Measurements from ENCODE around the gene PGLYRP3. TPM values are rescaled to one million over a fixed set of nuclear protein-coding genes. Genes with fewer than 3 reads are reported as not detected.
"Not testable (repeated sequence)": the region's sequence is repeated elsewhere in the genome, so short reads cannot be mapped to it uniquely, and the experiment has no call there.

PGLYRP3 gene
- total RNA-seq, 2 experiments from 2014 or later, result not detected

GRCh38 chr1:153355445-153356071 is 42.8 kb upstream of the PGLYRP3 start:
- H3K36me3 Mint-ChIP-seq (ENCODE audit: low read depth), result no peaks in the 10 kb centered on the region
- ChIA-PET POLR2A (no interaction called here), CTCF (interaction anchor here (0.6 to 1.6 kb wide), 6 partner anchors 9 to 156 kb away, joined by 3 to 9 read pairs (median 4); no protein-coding TSS in a partner anchor)
- no peaks in the 10 kb centered on the region for H3K9me3 Mint-ChIP-seq
- no peak overlapping the region for H3K27ac Mint-ChIP-seq
- DNase-seq, result peak; percentile 59
- H3K27me3 Mint-ChIP-seq, result peaks cover 12% of the 10 kb centered on the region
- H3K4me3 Mint-ChIP-seq, result no peak overlapping the region
- peaks cover 19% of the 10 kb centered on the region for H3K4me1 Mint-ChIP-seq

GRCh38 chr1:153354515-153355193 is 41.9 kb upstream of the PGLYRP3 start:
- ChIA-PET POLR2A (no interaction called here), CTCF (interaction anchor here (0.9 to 1.6 kb wide), 3 partner anchors 8 to 141 kb away, joined by 3 to 9 read pairs (median 4); no protein-coding TSS in a partner anchor)

GRCh38 chr1:153353226-153353947 is 40.6 kb upstream of the PGLYRP3 start:
- Mint-ChIP-seq H3K36me3 (ENCODE audit: low read depth) (no peaks in the 10 kb centered on the region), H3K9me3 (no peaks in the 10 kb centered on the region), H3K27ac (no peak overlapping the region), H3K4me1 (peaks cover 19% of the 10 kb centered on the region), H3K27me3 (peaks cover 16% of the 10 kb centered on the region), H3K4me3 (no peak overlapping the region)
- CTCF ChIA-PET, result interaction anchor here (1.2 to 2.1 kb wide), 4 partner anchors 51 to 143 kb away, joined by 3 to 6 read pairs (median 4); no protein-coding TSS in a partner anchor
- no peak for DNase-seq
- POLR2A ChIA-PET, result no interaction called here

More at GRCh38 chr1:153354515-153355193, 41.9 kb upstream of the PGLYRP3 start:
- H3K9me3 Mint-ChIP-seq, result no peaks in the 10 kb centered on the region
- peaks cover 19% of the 10 kb centered on the region for H3K4me1 Mint-ChIP-seq
- no peak for DNase-seq
- H3K36me3 Mint-ChIP-seq (ENCODE audit: low read depth), result no peaks in the 10 kb centered on the region
- peaks cover 12% of the 10 kb centered on the region for H3K27me3 Mint-ChIP-seq
- no peak overlapping the region for H3K4me3 Mint-ChIP-seq
- no peak overlapping the region for H3K27ac Mint-ChIP-seq

DNA sequence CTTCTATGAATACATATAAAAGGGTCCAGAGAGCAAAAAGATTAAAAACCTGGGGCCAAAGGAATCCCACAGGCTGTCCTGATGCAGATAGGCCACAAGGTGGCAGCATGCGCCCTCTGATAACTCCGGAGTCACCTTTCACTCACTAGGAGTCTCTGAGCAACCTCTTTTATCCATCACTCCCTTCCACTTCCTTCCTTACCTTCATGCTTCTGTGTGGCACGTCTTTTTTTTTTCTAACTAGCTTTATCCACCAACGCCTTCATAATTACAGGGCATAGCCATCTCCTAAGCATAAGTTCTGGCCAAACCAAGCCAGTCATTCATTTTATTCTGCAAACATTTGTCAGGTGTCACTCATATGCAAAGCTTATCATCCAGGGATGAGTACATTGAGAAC is 39.8 kb upstream of the PGLYRP3 start:
- peaks cover 19% of the 10 kb centered on the region for H3K27me3 Mint-ChIP-seq
- no peaks in the 10 kb centered on the region for H3K9me3 Mint-ChIP-seq
- ChIA-PET CTCF (interaction anchor here (0.5 to 2.1 kb wide), 6 partner anchors 35 to 1766 kb away, joined by 3 to 6 read pairs (median 3); no protein-coding TSS in a partner anchor), POLR2A (interaction anchor here (0.6 kb wide), 1 partner anchor 183 kb away, joined by 8 read pairs; the partner anchor contains the start of gene S100A6)
- peak; percentile 78 for DNase-seq
- no peaks in the 10 kb centered on the region for H3K36me3 Mint-ChIP-seq (ENCODE audit: low read depth)
- peaks cover 11% of the 10 kb centered on the region for H3K4me1 Mint-ChIP-seq
- no peak overlapping the region for H3K27ac Mint-ChIP-seq
- H3K4me3 Mint-ChIP-seq, result no peak overlapping the region

- CTCF ChIA-PET, result no interaction called here
- Mint-ChIP-seq H3K4me3 (no peak overlapping the region), H3K4me1 (peaks cover 13% of the 10 kb centered on the region), H3K9me3 (no peaks in the 10 kb centered on the region), H3K36me3 (ENCODE audit: low read depth) (no peaks in the 10 kb centered on the region), H3K27me3 (peaks cover 26% of the 10 kb centered on the region), H3K27ac (no peak overlapping the region)
- DNase-seq, result no peak
- POLR2A ChIA-PET, result no interaction called here
Measured at GRCh38 chr1:153350321-153350957, 37.7 kb upstream of the PGLYRP3 start.

- ChIA-PET CTCF (interaction anchor here (1.3 kb wide), 1 partner anchor 13 kb away, joined by 4 read pairs; no protein-coding TSS in a partner anchor), POLR2A (no interaction called here)
- Mint-ChIP-seq H3K27ac (no peak overlapping the region), H3K27me3 (peaks cover 26% of the 10 kb centered on the region), H3K9me3 (no peaks in the 10 kb centered on the region), H3K36me3 (ENCODE audit: low read depth) (no peaks in the 10 kb centered on the region), H3K4me3 (no peak overlapping the region), H3K4me1 (peaks cover 21% of the 10 kb centered on the region)
- no peak for DNase-seq
Measured at GRCh38 chr1:153349363-153350320, 36.9 kb upstream of the PGLYRP3 start.

- no peak within 1 kb of the TSS for H3K4me3 Mint-ChIP-seq
- H3K27me3 Mint-ChIP-seq, result peaks cover 26% of the 10 kb centered on the region
- no peaks in the 10 kb centered on the region for H3K9me3 Mint-ChIP-seq
- peaks cover 29% of the 10 kb centered on the region for H3K4me1 Mint-ChIP-seq
- ChIA-PET CTCF (interaction anchor here (1.3 kb wide), 1 partner anchor 13 kb away, joined by 4 read pairs; no protein-coding TSS in a partner anchor), POLR2A (no interaction called here)
- peak; percentile 1 for DNase-seq
- no peak within 1 kb of the TSS for H3K27ac Mint-ChIP-seq
- H3K36me3 Mint-ChIP-seq (ENCODE audit: low read depth), result no peaks in the 10 kb centered on the region
Measured at GRCh38 chr1:153348511-153349362, 36.0 kb upstream of the PGLYRP3 start, which contains the start of gene PGLYRP4. Gene PGLYRP4 (minus strand): TSS chr1:153348841. CDS start chr1:153347932, 909 bp downstream.

- Mint-ChIP-seq H3K4me1 (peaks cover 37% of the 10 kb centered on the region), H3K27me3 (peaks cover 26% of the 10 kb centered on the region), H3K27ac (no peak overlapping the region), H3K4me3 (no peak overlapping the region), H3K9me3 (no peaks in the 10 kb centered on the region), H3K36me3 (ENCODE audit: low read depth) (no peaks in the 10 kb centered on the region)
- POLR2A ChIA-PET, result no interaction called here
- DNase-seq, result peak; percentile 3
- CTCF ChIA-PET, result no interaction called here
Measured at GRCh38 chr1:153347856-153348255, 35.1 kb upstream of the PGLYRP3 start.

GRCh38 chr1:153347049-153347448 is 34.3 kb upstream of the PGLYRP3 start:
- DNase-seq; POLR2A ChIA-PET; H3K36me3 Mint-ChIP-seq (ENCODE audit: low read depth); H3K9me3 Mint-ChIP-seq; CTCF ChIA-PET; H3K4me3 Mint-ChIP-seq; H3K27ac Mint-ChIP-seq: not testable (repeated sequence)
- Mint-ChIP-seq H3K27me3 (peaks cover 33% of the 10 kb centered on the region), H3K4me1 (peaks cover 42% of the 10 kb centered on the region)

GRCh38 chr1:153346077-153346723 is 33.4 kb upstream of the PGLYRP3 start:
- no peaks in the 10 kb centered on the region for H3K36me3 Mint-ChIP-seq (ENCODE audit: low read depth)
- ChIA-PET POLR2A (no interaction called here), CTCF (interaction anchor here (0.8 to 1.0 kb wide), 2 partner anchors 9 to 42 kb away, joined by 3 to 4 read pairs; no protein-coding TSS in a partner anchor)
- H3K4me1 Mint-ChIP-seq, result peaks cover 42% of the 10 kb centered on the region
- H3K27ac Mint-ChIP-seq, result no peak overlapping the region
- no peaks in the 10 kb centered on the region for H3K9me3 Mint-ChIP-seq
- H3K27me3 Mint-ChIP-seq, result peaks cover 30% of the 10 kb centered on the region
- no peak for DNase-seq
- no peak overlapping the region for H3K4me3 Mint-ChIP-seq

Measured in activated CD4-positive, alpha-beta T cell treated with anti-CD3 and anti-CD28 coated beads, Interleukin-2, amount 10 ng/mL, durations not matched to agents 7 days and 5 days (primary cell).